ENCODE data around the gene ENO2.
A peak's percentile ranks its signal among the peaks of the same experiment; 100 is the strongest.

ENO2 gene

DNA sequence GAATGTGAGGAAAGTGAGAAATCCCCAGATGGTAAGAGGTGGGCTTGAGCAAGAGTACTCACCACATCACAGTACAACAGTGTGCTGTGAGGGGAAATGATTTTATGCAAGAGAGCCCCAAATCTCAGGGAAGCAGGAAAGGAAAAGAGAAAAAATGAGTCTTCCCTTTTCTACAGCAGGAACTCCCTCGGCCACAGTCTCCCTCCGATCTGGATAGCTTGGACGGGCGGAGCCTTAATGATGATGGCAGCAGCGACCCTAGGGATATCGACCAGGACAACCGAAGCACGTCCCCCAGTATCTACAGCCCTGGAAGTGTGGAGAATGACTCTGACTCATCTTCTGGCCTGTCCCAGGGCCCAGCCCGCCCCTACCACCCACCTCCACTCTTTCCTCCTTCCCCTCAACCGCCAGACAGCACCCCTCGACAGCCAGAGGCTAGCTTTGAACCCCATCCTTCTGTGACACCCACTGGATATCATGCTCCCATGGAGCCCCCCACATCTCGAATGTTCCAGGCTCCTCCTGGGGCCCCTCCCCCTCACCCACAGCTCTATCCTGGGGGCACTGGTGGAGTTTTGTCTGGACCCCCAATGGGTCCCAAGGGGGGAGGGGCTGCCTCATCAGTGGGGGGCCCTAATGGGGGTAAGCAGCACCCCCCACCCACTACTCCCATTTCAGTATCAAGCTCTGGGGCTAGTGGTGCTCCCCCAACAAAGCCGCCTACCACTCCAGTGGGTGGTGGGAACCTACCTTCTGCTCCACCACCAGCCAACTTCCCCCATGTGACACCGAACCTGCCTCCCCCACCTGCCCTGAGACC lies 21.2 kb downstream of the ENO2 start:
- no peak for DNase-seq

DNA sequence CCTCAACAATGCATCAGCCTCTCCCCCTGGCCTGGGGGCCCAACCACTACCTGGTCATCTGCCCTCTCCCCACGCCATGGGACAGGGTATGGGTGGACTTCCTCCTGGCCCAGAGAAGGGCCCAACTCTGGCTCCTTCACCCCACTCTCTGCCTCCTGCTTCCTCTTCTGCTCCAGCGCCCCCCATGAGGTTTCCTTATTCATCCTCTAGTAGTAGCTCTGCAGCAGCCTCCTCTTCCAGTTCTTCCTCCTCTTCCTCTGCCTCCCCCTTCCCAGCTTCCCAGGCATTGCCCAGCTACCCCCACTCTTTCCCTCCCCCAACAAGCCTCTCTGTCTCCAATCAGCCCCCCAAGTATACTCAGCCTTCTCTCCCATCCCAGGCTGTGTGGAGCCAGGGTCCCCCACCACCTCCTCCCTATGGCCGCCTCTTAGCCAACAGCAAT lies 21.8 kb downstream of the ENO2 start:
- no peak for DNase-seq

DNA sequence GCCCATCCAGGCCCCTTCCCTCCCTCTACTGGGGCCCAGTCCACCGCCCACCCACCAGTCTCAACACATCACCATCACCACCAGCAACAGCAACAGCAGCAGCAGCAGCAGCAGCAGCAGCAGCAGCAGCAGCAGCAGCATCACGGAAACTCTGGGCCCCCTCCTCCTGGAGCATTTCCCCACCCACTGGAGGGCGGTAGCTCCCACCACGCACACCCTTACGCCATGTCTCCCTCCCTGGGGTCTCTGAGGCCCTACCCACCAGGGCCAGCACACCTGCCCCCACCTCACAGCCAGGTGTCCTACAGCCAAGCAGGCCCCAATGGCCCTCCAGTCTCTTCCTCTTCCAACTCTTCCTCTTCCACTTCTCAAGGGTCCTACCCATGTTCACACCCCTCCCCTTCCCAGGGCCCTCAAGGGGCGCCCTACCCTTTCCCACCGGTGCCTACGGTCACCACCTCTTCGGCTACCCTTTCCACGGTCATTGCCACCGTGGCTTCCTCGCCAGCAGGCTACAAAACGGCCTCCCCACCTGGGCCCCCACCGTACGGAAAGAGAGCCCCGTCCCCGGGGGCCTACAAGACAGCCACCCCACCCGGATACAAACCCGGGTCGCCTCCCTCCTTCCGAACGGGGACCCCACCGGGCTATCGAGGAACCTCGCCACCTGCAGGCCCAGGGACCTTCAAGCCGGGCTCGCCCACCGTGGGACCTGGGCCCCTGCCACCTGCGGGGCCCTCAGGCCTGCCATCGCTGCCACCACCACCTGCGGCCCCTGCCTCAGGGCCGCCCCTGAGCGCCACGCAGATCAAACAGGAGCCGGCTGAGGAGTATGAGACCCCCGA lies 22.5 kb downstream of the ENO2 start:
- DNase-seq: peak; percentile 30

DNA sequence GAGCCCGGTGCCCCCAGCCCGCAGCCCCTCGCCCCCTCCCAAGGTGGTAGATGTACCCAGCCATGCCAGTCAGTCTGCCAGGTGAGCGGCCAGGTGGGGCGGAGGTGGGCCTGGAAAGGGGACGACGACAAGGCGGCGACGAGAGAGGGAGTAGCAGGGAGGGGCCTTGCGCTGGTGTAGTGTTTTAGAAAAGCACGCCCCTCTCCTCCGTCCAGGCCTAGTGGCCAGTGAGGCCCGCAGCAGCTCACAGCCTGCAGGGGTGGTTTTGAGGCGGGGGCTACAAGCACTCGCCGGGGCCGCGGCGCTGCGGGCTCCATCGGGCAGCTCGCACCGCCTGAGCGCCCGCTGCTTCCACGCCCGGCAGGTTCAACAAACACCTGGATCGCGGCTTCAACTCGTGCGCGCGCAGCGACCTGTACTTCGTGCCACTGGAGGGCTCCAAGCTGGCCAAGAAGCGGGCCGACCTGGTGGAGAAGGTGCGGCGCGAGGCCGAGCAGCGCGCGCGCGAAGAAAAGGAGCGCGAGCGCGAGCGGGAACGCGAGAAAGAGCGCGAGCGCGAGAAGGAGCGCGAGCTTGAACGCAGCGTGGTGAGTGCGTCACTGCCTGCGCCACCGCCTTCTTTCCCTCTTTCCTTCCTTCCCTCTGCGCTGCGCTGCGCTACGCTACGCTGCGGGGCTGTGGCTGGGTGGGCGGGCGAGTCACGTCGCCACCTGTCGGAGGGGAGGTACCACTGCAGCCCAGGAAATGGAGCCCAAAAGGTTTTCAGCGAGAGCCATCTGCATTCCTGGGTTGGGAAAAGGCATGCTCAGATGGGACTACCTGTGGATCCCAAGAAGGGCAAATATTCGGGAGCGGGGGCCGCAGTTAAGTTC lies 23.3 kb downstream of the ENO2 start:
- DNase-seq: peak; percentile 96

DNA sequence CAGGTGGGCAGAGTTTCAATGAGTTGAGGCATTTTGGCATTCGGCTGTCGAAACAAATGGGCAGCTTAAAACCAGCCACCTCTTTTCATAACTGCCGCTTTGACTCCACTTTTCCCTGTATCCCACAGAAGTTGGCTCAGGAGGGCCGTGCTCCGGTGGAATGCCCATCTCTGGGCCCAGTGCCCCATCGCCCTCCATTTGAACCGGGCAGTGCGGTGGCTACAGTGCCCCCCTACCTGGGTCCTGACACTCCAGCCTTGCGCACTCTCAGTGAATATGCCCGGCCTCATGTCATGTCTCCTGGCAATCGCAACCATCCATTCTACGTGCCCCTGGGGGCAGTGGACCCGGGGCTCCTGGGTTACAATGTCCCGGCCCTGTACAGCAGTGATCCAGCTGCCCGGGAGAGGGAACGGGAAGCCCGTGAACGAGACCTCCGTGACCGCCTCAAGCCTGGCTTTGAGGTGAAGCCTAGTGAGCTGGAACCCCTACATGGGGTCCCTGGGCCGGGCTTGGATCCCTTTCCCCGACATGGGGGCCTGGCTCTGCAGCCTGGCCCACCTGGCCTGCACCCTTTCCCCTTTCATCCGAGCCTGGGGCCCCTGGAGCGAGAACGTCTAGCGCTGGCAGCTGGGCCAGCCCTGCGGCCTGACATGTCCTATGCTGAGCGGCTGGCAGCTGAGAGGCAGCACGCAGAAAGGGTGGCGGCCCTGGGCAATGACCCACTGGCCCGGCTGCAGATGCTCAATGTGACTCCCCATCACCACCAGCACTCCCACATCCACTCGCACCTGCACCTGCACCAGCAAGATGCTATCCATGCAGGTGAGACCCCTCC lies 24.2 kb downstream of the ENO2 start:
- DNase-seq: no peak

DNA sequence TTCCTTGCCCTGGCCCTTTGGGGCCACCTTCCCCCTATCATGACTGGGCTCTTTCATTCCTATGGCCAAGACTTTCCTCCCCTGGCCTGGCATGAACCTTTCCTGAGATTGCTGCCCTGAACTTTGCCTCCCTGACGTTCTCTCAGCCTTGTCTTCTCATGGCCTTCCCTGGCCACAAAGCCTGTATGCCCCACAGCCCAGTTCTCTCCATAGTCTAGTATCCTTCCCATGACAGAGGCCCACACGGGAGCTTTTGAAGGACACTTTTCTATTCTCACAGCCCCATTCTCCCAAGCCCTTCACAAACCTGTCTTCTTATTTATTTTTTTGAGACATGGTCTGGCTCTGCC lies 24.8 kb downstream of the ENO2 start:
- DNase-seq: no peak

DNA sequence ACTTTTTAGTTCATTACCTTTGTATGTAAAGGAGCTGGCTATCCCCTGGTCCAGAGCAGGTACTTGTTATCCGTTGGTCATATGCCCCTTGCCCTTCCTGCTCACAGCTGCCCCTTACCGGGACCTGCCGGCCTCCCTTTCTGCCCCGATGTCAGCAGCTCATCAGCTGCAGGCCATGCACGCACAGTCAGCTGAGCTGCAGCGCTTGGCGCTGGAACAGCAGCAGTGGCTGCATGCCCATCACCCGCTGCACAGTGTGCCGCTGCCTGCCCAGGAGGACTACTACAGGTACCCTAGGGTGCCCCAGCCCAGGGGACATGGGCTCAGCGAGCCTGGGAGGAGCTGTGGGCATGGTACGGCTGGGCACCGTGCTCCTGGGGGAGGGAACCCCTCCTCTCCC lies 26.9 kb downstream of the ENO2 start:
- DNase-seq: no peak

DNA sequence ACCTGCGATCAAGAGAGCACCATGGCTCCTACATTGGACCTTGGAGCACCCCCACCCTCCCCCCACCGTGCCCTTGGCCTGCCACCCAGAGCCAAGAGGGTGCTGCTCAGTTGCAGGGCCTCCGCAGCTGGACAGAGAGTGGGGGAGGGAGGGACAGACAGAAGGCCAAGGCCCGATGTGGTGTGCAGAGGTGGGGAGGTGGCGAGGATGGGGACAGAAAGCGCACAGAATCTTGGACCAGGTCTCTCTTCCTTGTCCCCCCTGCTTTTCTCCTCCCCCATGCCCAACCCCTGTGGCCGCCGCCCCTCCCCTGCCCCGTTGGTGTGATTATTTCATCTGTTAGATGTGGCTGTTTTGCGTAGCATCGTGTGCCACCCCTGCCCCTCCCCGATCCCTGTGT lies 27.4 kb downstream of the ENO2 start:
- DNase-seq: no peak

DNA sequence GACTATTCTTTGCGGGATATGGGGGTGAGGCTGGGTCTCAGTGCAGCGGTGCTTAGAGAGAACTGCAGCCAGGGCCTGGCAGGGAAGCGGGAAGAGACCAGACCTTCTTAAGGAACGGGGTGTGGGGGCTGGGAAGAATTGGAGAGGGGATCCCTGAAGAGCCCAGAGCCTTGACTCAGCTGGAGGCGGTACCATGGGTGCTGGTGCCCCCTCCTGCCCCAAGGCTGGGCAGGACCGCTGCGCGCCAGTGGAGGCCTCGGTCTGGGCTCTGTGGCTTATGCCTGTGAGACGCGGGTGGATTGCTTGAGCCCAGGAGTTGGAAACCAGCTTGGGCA lies 27.9 kb downstream of the ENO2 start:
- DNase-seq: no peak

DNA sequence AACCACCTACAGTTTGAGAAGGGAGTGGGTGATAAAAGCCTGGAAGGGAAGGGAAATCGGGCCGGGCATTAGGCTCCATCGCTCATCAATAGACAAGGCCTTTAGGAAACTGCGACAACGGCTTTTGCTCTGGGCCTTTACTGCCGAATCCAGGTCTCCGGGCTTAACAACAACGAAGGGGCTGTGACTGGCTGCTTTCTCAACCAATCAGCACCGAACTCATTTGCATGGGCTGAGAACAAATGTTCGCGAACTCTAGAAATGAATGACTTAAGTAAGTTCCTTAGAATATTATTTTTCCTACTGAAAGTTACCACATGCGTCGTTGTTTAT lies 29.0 kb downstream of the ENO2 start:
- peak; percentile 95 for DNase-seq

DNA sequence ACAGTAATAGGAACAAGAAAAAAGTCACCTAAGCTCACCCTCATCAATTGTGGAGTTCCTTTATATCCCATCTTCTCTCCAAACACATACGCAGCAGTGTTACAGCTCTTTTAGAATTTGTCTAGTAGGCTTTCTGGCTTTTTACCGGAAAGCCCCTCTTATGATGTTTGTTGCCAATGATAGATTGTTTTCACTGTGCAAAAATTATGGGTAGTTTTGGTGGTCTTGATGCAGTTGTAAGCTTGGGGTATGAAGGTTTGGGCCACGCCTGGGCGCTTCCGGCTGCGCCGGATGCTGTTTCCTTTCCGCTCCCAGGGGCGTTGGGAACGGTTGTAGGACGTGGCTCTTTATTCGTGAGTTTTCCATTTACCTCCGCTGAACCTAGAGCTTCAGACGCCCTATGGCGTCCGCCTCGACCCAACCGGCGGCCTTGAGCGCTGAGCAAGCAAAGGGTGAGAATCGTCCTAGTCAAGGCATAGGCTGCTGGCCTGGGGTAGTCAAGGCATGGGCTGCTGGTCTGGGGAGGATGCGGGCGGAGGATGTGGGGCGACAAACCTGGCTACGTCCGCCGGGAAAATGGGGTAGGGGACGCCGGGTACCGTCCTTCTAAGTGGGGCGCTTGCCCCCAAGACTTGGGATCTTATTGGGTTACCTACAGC lies 29.5 kb downstream of the ENO2 start, which contains the start of the genes C12orf57 and RNU7-1:
Gene C12orf57, plus strand, starts transcription at position 301 of the 659 bp plus-strand sequence. Its CDS starts 100 bp downstream, at position 401.
Gene RNU7-1, plus strand, starts transcription at position 95 of the 659 bp plus-strand sequence.
- DNase-seq: peak; percentile 98

DNA sequence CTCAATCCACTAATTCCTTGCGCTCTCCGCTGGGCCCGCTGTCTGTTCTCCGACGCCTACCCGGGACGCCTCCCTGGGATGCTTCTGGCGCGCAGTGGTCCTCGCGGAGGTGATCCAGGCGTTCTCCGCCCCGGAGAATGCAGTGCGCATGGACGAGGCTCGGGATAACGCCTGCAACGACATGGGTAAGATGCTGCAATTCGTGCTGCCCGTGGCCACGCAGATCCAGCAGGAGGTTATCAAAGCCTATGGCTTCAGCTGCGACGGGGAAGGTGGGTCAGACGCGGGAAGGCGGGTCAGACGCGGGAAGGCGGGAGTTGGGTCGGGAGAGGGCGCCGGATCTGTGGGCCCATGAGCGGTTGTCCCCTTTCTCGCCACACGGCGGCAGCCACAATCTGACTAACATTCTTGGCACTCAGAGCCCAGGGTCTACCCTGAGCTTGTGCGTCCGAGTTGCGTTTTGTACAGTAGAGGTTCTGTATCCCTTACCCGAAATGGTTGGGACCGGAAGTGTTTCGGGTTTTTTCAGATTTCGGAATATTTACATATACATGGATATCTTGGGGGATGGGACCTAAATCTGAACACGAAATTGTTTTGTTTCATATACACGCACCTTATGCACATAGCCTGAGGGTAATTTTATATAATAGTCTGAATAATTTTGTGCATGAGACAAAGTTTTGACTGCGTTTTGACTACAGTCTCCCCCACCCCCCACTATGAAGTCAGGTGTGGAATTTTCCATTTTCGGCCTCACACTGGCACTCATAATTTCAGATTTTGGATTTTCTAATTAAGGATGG lies 30.2 kb downstream of the ENO2 start:
- DNase-seq: peak; percentile 96

DNA sequence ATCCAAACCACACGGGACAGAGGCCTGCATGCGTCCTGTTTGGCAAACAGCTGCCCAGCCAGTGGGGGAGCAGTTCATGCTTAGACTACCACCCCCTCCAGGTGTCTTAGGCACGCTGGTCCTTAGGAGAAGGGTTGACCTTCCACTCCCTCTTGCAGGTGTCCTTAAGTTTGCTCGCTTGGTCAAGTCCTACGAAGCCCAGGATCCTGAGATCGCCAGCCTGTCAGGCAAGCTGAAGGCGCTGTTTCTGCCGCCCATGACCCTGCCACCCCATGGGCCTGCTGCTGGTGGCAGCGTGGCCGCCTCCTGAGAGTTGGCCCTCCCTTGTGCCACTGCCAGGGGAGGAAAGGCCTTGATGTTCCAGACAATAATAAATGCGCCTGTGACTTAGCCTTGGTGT lies 31.2 kb downstream of the ENO2 start:
- DNase-seq: no peak

DNA sequence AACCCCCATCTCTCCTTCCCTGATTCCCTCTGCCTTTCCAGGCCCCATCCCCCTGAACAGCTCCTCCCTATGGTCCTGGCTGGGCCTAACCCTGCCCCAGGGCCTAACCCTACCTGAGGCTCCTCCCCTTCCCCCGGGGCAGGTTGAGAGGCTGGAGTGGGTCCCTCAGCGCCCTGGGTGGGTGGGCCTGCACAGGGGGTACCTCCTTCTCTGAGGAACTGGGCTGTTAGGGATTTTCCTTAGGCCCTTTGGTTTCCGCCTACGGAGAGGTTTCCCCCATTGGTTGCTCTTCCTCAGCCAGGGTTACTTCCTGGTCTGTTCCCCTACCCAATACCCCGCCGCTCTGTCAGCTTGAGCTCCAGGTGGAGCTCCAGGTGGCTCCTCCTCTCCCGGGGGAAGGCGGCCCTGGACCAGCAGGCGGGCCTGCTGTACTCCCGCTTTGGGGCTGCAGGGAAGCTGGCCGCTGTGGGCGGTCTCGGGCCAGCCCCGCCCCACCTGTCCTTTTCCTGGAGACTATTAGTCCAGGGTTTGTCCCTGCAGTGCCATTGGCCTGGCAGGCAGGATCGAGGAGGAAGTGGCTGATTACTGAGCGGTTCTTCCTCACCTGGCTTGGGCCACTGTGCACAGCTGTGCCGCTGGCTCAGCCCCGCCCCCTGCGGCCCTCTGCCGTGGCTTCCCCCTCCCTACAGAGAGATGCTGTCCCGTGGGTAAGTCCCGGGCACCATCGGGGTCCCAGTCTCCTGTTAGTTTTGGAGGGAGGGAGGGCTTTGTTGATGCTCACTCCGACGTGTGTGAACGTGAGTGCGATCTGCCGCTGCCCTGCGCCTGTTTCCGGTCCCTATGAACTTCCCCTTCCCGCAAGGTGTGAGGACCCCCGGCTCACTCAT lies 31.9 kb downstream of the ENO2 start:
- peak; percentile 67 for DNase-seq

DNA sequence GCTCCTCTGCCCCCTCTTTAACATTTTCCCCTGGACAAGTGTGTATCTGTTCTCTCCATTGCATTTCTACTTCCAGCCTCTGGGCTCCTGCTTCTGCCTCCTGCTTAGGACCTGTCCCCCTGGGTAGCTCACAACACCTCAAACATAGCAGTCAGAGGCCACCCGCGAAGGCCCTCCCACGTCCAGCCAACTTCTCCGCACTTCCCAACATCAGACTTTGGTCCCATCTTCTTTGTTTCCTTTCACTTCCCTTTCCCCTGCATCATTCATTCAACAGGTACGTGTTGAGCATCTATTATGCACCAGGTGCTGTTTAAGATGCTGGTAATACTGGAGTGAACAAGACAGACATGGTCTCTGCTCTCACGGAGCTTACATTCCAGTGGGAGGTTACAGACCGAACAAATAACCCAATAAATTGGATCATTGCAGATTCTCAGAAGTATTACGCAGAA lies 32.6 kb downstream of the ENO2 start:
- DNase-seq: no peak

DNA sequence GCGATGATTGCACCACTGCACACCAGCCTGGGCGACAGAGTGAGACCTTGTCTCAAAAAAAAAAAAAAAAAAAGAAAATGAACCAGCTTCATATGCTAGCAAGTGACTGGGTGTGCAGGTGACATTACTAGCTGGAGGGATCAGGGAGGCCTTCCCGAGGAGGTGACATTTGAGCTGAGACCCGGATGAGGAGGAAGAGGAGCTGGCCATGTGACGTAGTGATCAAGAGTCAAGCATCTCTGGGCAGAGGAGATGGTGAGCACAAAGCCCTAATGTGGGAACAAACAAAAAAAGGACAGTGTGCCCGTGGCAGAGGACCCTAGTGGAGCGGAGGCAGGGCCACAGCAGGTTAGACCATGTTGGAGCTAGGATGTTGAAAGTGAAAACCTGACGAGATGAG lies 33.2 kb downstream of the ENO2 start:
- DNase-seq: no peak

DNA sequence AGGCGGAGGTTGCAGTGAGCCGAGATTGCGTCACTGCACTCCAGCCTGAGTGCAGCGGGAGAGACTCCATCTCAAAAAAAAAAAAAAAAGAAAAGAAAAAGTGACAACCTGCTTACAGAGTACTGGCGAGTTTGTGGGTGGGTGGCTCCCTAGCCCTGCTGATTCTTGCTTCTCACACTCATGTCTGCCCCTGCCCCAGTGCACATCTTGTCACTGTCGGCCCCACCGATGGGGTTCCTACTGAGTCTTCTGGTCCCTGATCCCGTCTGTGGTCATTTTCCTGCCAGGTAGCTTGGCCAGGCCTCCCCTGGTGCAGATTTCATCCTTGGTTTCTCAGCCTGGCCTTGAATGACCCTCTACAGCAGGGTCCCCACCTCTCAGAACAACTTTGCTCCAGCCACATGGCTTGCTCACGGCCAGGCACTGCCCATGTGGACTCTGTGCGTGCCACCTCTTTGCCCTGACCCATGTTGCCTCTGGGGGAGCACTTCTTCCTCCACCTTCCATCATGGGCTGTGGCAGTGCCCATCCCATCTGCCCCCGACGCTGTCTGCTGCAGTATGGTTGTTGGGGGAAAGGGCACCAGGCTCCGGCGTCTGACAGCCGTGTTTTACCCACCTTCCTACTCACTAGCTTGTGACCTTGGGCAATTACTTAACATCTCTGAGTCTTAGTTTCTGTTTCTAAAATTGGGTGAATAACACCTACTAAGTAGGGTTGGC lies 34.7 kb downstream of the ENO2 start:
- DNase-seq: peak; percentile 62

DNA sequence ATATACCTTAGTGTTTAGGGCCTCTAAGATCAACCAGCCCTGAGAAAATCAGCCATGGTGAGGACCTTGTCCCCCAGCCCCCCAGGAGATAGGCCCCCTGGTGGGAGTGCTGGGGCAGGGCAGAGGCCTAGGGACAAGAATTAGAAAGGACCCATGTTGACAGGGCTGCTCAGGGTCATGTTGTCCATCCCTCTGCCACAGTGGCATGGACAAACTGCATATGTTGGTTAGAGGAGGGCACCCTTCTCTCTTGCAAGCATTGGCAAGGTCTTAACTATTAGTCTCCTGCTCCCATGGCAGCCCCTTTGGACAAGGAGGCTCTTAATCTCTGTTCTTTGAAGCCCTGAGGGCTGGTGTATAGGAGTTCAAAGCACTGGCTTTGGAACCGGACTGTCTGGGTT lies 36.0 kb downstream of the ENO2 start:
- peak; percentile 67 for DNase-seq
